Measurements from ENCODE around the gene PPP1R1B. TPM values are rescaled to one million over a fixed set of nuclear protein-coding genes. Genes with fewer than 3 reads are reported as not detected.
A peak's percentile ranks its signal among the peaks of the same experiment; 100 is the strongest.

The PPP1R1B gene
- total and polyA plus RNA-seq, 9 of the 15 experiments (the other 6 are each of a cell fraction or from before 2014, with no cell fraction given) = 0.07 to 0.18 (median 0.10) TPM; not detected in 4

GRCh38 chr17:39636927-39637736, 10.4 kb downstream of the PPP1R1B start, which contains the start of gene STARD3 (continued):
- TF ChIP-seq ZBTB12 (CRISPR knock-in tag; IDR thresholded peaks at IDR 0.05) (no peak), ETS1 (conservative IDR thresholded peaks at IDR 0.05; ENCODE audit: control insufficient read depth, low read depth, low read length) (peak; percentile 57; the same call in 1 of the 2 replicates), GTF2E2 (tag; IDR thresholded peaks at IDR 0.05) (peak; percentile 62; the same call in 1 of the 2 replicates), MECOM (CRISPR knock-in tag; IDR thresholded peaks at IDR 0.05) (0 out of 2 replicates have a peak, but pooled peaks have one; percentile 39), MED1 (CRISPR knock-in tag; IDR thresholded peaks at IDR 0.05; ENCODE audit: borderline replicate concordance) (no peak), ETV1 (tag; conservative IDR thresholded peaks at IDR 0.05; ENCODE audit: low read depth) (peak; percentile 82), CBFB (CRISPR knock-in tag; IDR thresholded peaks at IDR 0.05) (peak; percentile 16; the same call in 1 of the 2 replicates), L3MBTL2 (IDR thresholded peaks at IDR 0.05) (peak; percentile 53; the same call in 1 of the 2 replicates), BCL6 (CRISPR knock-in tag; IDR thresholded peaks at IDR 0.05) (no peak), CBFA2T3 (IDR thresholded peaks at IDR 0.05) (no peak), AFF4 (CRISPR knock-in tag; IDR thresholded peaks at IDR 0.05) (0 out of 2 replicates have a peak, but pooled peaks have one; percentile 36), E2F1 (CRISPR knock-in tag; IDR thresholded peaks at IDR 0.05) (peak; percentile 80; the same call in 1 of the 2 replicates), PKNOX1 (IDR thresholded peaks at IDR 0.05) (no peak), KLF16 (IDR thresholded peaks at IDR 0.05) (0 out of 2 replicates have a peak, but pooled peaks have one; percentile 1), TRIM25 (IDR thresholded peaks at IDR 0.05; ENCODE audit: borderline replicate concordance) (no peak)
